Endothelial cell of umbilical vein (primary cell): ENCODE data around the gene SHROOM2. TPM values are rescaled to one million over a fixed set of nuclear protein-coding genes. Genes with fewer than 3 reads are reported as not detected.

ENCODE experiments used
- BruUV-seq: library from RNA; stranded (reverse); fragments of 400-500 nt; replicated peaks from 2 replicates; lab custom pipeline; 2021; lab: Mats Ljungman, UMichigan
- CTCF ChIA-PET: fragments of 300-600, 350-600 bp; sonication (Branson Sonifier 250); formaldehyde crosslinking; loops from one replicate; lab custom pipeline; 2021; ENCODE audit warnings: antibody characterized with exemption, inconsistent platforms; lab: Charles Lee
- POLR2A ChIA-PET: fragments of 300-600, 350-600 bp; sonication (Branson Sonifier 250); formaldehyde crosslinking; loops from one replicate; lab custom pipeline; 2021; ENCODE audit warnings: antibody characterized with exemption, inconsistent platforms; lab: Charles Lee
- DNase-seq: peaks from one replicate; pipeline ENCODE4 v3.0.0-alpha.2; 2011; ENCODE audit warnings: low read depth, low spot score
- FAIRE-seq: peaks from 2 replicates; lab custom pipeline; 2011; peaks lifted over from hg19 to GRCh38; lab: Jason Lieb, UNC
- H2AFZ ChIP-seq: 2 replicates; pipeline ENCODE4 v1.6.0; 2012; ENCODE audit warnings: low read depth, low read length, control low read depth, inconsistent platforms
- H3K27ac ChIP-seq: 2 replicates; pipeline ENCODE4 v1.5.1; 2011; ENCODE audit warnings: low read depth, mild to moderate bottlenecking, control low read depth, low read length, moderate library complexity; ENCODE audit not compliant: insufficient read depth
- H3K27me3 ChIP-seq, 2 experiments: 2 replicates each; pipeline versions ENCODE4 v1.6.0 to v1.6.1; 2011; ENCODE audit warnings: low read length in 2 of 2, mixed read lengths in 1 of 2; ENCODE audit not compliant: control insufficient read depth in 2 of 2, insufficient read depth in 2 of 2
- H3K36me3 ChIP-seq, 2 experiments: 2 replicates in 1 of 2; 3 replicates in 1 of 2; pipeline ENCODE4 v1.5.1; 2011; ENCODE audit warnings: low read length in 2 of 2, mild to moderate bottlenecking in 1 of 2, moderate library complexity in 1 of 2; ENCODE audit not compliant: control insufficient read depth in 2 of 2, insufficient read depth in 2 of 2; ENCODE audit errors: extremely low read depth in 1 of 2
- H3K4me1 ChIP-seq: 3 replicates; pipeline ENCODE4 v1.5.1; 2011; ENCODE audit warnings: mild to moderate bottlenecking, low read length; ENCODE audit not compliant: control insufficient read depth, insufficient read depth; ENCODE audit errors: extremely low read depth
- H3K4me2 ChIP-seq: 2 replicates; pipeline ENCODE4 v1.6.1; 2011; ENCODE audit warnings: low read length, control low read depth, mixed read lengths; ENCODE audit not compliant: insufficient read depth
- H3K4me3 ChIP-seq, 3 experiments: fragments of 200-600 bp in 1 of 3; sonication (generic), shearing (Covaris generic) in 1 of 3; replicated peaks in 1 of 3; 2 replicates each; pipeline ENCODE4 v1.5.1; 2011 to 2016; ENCODE audit warnings: control low read depth in 3 of 3, low read length in 3 of 3, mild to moderate bottlenecking in 2 of 3, inconsistent platforms in 1 of 3, low read depth in 1 of 3, moderate library complexity in 1 of 3; ENCODE audit not compliant: insufficient read depth in 1 of 3
- H3K79me2 ChIP-seq: 2 replicates; pipeline ENCODE4 v1.6.0; 2012; ENCODE audit warnings: low read length, inconsistent platforms; ENCODE audit not compliant: control insufficient read depth, insufficient read depth
- H3K9ac ChIP-seq: replicated peaks from 2 replicates; pipeline ENCODE3; 2011; ENCODE audit warnings: low read length, control low read depth; ENCODE audit not compliant: insufficient read depth; ENCODE audit errors: extremely low read depth
- H3K9me1 ChIP-seq: replicated peaks from 3 replicates; pipeline ENCODE4 v1.6.0; 2011; ENCODE audit warnings: mild to moderate bottlenecking, low read length; ENCODE audit not compliant: control insufficient read depth, insufficient read depth; ENCODE audit errors: extremely low read depth
- H3K9me3 ChIP-seq: replicated peaks from 2 replicates; pipeline ENCODE4 v1.5.1; 2012; ENCODE audit warnings: low read length, inconsistent platforms; ENCODE audit not compliant: control insufficient read depth, insufficient read depth
- H4K20me1 ChIP-seq: replicated peaks from 2 replicates; pipeline ENCODE3; 2011; ENCODE audit warnings: mild to moderate bottlenecking, low read length; ENCODE audit not compliant: control insufficient read depth, insufficient read depth; ENCODE audit errors: extremely low read depth
- CTCF ChIP-seq, 2 donors: IDR thresholded peaks; 1 replicate in 1 of 2; 2 replicates in 1 of 2; pipeline ENCODE4 v1.5.1; 2011; ENCODE audit warnings: low read length in 2 of 2, mild to moderate bottlenecking in 2 of 2, moderate library complexity in 2 of 2, control low read depth in 1 of 2, inconsistent platforms in 1 of 2, low read depth in 1 of 2; ENCODE audit not compliant: insufficient read depth in 1 of 2; ENCODE audit errors: extremely low read depth in 1 of 2
- EZH2 ChIP-seq: IDR thresholded peaks from 2 replicates; pipeline ENCODE4 v1.6.1; 2012; ENCODE audit warnings: borderline replicate concordance, low read depth, mild to moderate bottlenecking, moderate library complexity, low read length, inconsistent platforms; ENCODE audit not compliant: severe bottlenecking
- FOS ChIP-seq: IDR thresholded peaks from 2 replicates; pipeline ENCODE4 v1.6.1; 2011; ENCODE audit warnings: mild to moderate bottlenecking, low read length, moderate library complexity, borderline replicate concordance; ENCODE audit not compliant: insufficient read depth
- GATA2 ChIP-seq: IDR thresholded peaks from 2 replicates; pipeline ENCODE4 v1.7.0; 2011; ENCODE audit warnings: low read depth, mild to moderate bottlenecking, moderate library complexity, mixed read lengths, low read length; ENCODE audit not compliant: insufficient read length, insufficient read depth
- JUN ChIP-seq: IDR thresholded peaks from 2 replicates; pipeline ENCODE4 v1.6.1; 2011; ENCODE audit warnings: borderline replicate concordance, low read depth; ENCODE audit not compliant: insufficient read length, insufficient read depth
- MAX ChIP-seq: IDR thresholded peaks from 2 replicates; pipeline ENCODE4 v1.6.1; 2011; ENCODE audit not compliant: insufficient read depth, insufficient read length
- MYC ChIP-seq: IDR thresholded peaks from one replicate; pipeline ENCODE4 v1.6.1; 2011; ENCODE audit warnings: mild to moderate bottlenecking, low read depth, low read length
- POLR2A ChIP-seq: IDR thresholded peaks from 2 replicates; pipeline ENCODE4 v1.6.1; 2012; ENCODE audit warnings: low read depth, mild to moderate bottlenecking, control low read depth, low read length
- POLR2AphosphoS5 ChIP-seq: IDR thresholded peaks from 2 replicates; pipeline ENCODE4 v1.6.1; 2012; ENCODE audit warnings: low read depth, mild to moderate bottlenecking, control low read depth, low read length, moderate library complexity; ENCODE audit not compliant: insufficient read depth
- dilution Hi-C: fragments of 300-500 bp; cut with MboI; formaldehyde crosslinking; loops from one replicate; pipeline ENCODE4 v1.15.0; 2019; ENCODE audit warnings: low sequenced_read_pairs; ENCODE audit not compliant: extremely low pct_ligation_motif_present
- intact Hi-C: fragments of 100-400 bp; cut with micrococcal nuclease; formaldehyde crosslinking; loops from one replicate; pipeline ENCODE4 v1.10.0; 2022
- polyA plus RNA-seq, 4 experiments: library from polyadenylated mRNA; depleted of rRNA in 3 of 4; stranded (reverse) in 3 of 4; unstranded in 1 of 4; fragments of >200 nt; gene quantifications; 2 replicates each; pipeline versions ENCODE4 v1.2.1 to v1.2.3, GENCODE V29; 2011 to 2012; ENCODE audit warnings: missing spikeins in 1 of 4
- total RNA-seq: library from RNA; stranded (reverse); gene quantifications from 2 replicates; pipeline ENCODE4 v1.2.3, GENCODE V29; 2021

Gene SHROOM2
- total and polyA plus RNA-seq, 2 donors (not counting 3 experiments of a cell fraction or from before 2014, with no cell fraction given): 3.7 to 11.8 TPM

GRCh38 chrX:9739130-9739529 lies 47.1 kb upstream of the SHROOM2 start:
- H3K4me2 ChIP-seq: no peak overlapping the region
- no peaks in the 10 kb centered on the region for H3K4me1 ChIP-seq
- no peaks in the 10 kb centered on the region for H3K27me3 ChIP-seq
- dilution Hi-C loops (no loop called here), intact Hi-C loops (no loop called here)
- CTCF ChIA-PET: no interaction called here
- no peaks in the 10 kb centered on the region for H3K9me1 ChIP-seq
- no peak overlapping the region for H2AFZ ChIP-seq
- H3K4me3 ChIP-seq: no peak overlapping the region
- no peaks in the 10 kb centered on the region for H3K79me2 ChIP-seq
- POLR2A ChIA-PET: no interaction called here
- H3K9ac ChIP-seq: no peak overlapping the region
- no peaks in the 10 kb centered on the region for H3K9me3 ChIP-seq
- FAIRE-seq (no peak), DNase-seq (no peak)
- no peaks in the 10 kb centered on the region for H4K20me1 ChIP-seq
- no peak overlapping the region for H3K27ac ChIP-seq
- BruUV-seq: no TSS peak
- no peaks in the 10 kb centered on the region for H3K36me3 ChIP-seq
- TF ChIP-seq POLR2A (no peak), FOS (no peak), MYC (no peak), GATA2 (no peak), JUN (no peak), EZH2 (no peak), POLR2AphosphoS5 (no peak), MAX (no peak), CTCF (IDR thresholded peaks at IDR 0.05; ENCODE audit: extremely low read depth in 1 of 2, insufficient read depth in 1 of 2, low read depth in 1 of 2, low read length in 2 of 2) (no peak)
